Measurements from ENCODE around the gene MRTO4. TPM values are rescaled to one million over a fixed set of nuclear protein-coding genes. Genes with fewer than 3 reads are reported as not detected.
"Not testable (repeated sequence)": the region's sequence is repeated elsewhere in the genome, so short reads cannot be mapped to it uniquely, and the experiment has no call there.

Gene MRTO4
- total and polyA plus RNA-seq, 5 donors, result 10.1 to 21.1 (median 12.6) TPM

- Histone ChIP-seq H3K9me3 (ENCODE audit: control insufficient read depth, low read length) (no peaks in the 10 kb centered on the region), H3K27me3 (ENCODE audit: control insufficient read depth, insufficient read depth) (no peaks in the 10 kb centered on the region)
- 51% methylated on average over 3 of the region's 3 CpGs for WGBS
Observed at GRCh38 chr1:19229229-19229628, 22.4 kb upstream of the MRTO4 start.

GRCh38 chr1:19229828-19230325 lies 21.7 kb upstream of the MRTO4 start:
- Histone ChIP-seq H3K27ac (ENCODE audit: low read length) (no peak overlapping the region), H3K27me3 (ENCODE audit: control insufficient read depth, insufficient read depth) (no peaks in the 10 kb centered on the region), H3K4me3 (ENCODE audit: low read length) (no peak overlapping the region), H3K9me3 (ENCODE audit: control insufficient read depth, low read length) (no peaks in the 10 kb centered on the region), H3K4me1 (ENCODE audit: control insufficient read depth, insufficient read depth, low read length) (no peaks in the 10 kb centered on the region)
- no peak for DNase-seq
- intact Hi-C loops (cut with DNase I), result loop anchor here in 1 of 4 donors (10.0 kb wide), 1 partner anchor 55 kb away; no protein-coding TSS in a partner anchor
- 87% methylated on average over 6 of the region's 6 CpGs for WGBS
- ATAC-seq, result no peak

More at GRCh38 chr1:19229229-19229628, 22.4 kb upstream of the MRTO4 start:
- H3K4me3 ChIP-seq (ENCODE audit: low read length), result no peak overlapping the region
- no peaks in the 10 kb centered on the region for H3K4me1 ChIP-seq (ENCODE audit: control insufficient read depth, insufficient read depth, low read length)
- ATAC-seq, result no peak
- no peak for DNase-seq
- intact Hi-C loops (cut with DNase I), result no loop called here
- H3K27ac ChIP-seq (ENCODE audit: low read length), result no peak overlapping the region

- intact Hi-C loops (cut with DNase I), result loop anchor here in 1 of 4 donors (10.0 kb wide), 1 partner anchor 57 kb away; no protein-coding TSS in a partner anchor
- not testable (repeated sequence) for H3K27me3 ChIP-seq (ENCODE audit: control insufficient read depth, insufficient read depth); H3K27ac ChIP-seq (ENCODE audit: low read length)
Observed at GRCh38 chr1:19231736-19232523, 19.7 kb upstream of the MRTO4 start.

GRCh38 chr1:19232524-19232846 lies 19.1 kb upstream of the MRTO4 start:
- intact Hi-C loops (cut with DNase I), result loop anchor here in 1 of 4 donors (10.0 kb wide), 1 partner anchor 58 kb away; no protein-coding TSS in a partner anchor
- peak; percentile 77 to 81 for ATAC-seq

More at GRCh38 chr1:19231736-19232523, 19.7 kb upstream of the MRTO4 start:
- not testable (repeated sequence) for H3K9me3 ChIP-seq (ENCODE audit: control insufficient read depth, low read length); H3K4me1 ChIP-seq (ENCODE audit: control insufficient read depth, insufficient read depth, low read length); DNase-seq; H3K4me3 ChIP-seq (ENCODE audit: low read length)
- ATAC-seq, result peak in 1 of 2 donors; percentile 12
- WGBS, result 94% methylated on average over 16 of the region's 16 CpGs

GRCh38 chr1:19234224-19234623 lies 17.4 kb upstream of the MRTO4 start:
- ATAC-seq (no peak), DNase-seq (no peak)
- no peak overlapping the region for H3K4me3 ChIP-seq (ENCODE audit: low read length)
- H3K9me3 ChIP-seq (ENCODE audit: control insufficient read depth, low read length), result no peaks in the 10 kb centered on the region
- H3K27ac ChIP-seq (ENCODE audit: low read length), result no peak overlapping the region
- 96% methylated on average over 3 of the region's 3 CpGs for WGBS
- H3K4me1 ChIP-seq (ENCODE audit: control insufficient read depth, insufficient read depth, low read length), result no peaks in the 10 kb centered on the region
- no peaks in the 10 kb centered on the region for H3K27me3 ChIP-seq (ENCODE audit: control insufficient read depth, insufficient read depth)
- intact Hi-C loops (cut with DNase I), result loop anchor here in 1 of 4 donors (10.0 kb wide), 1 partner anchor 59 kb away; no protein-coding TSS in a partner anchor

More at GRCh38 chr1:19232524-19232846, 19.1 kb upstream of the MRTO4 start:
- Histone ChIP-seq H3K4me1 (ENCODE audit: control insufficient read depth, insufficient read depth, low read length) (no peaks in the 10 kb centered on the region), H3K27ac (ENCODE audit: low read length) (no peak overlapping the region), H3K4me3 (ENCODE audit: low read length) (no peak overlapping the region), H3K9me3 (ENCODE audit: control insufficient read depth, low read length) (no peaks in the 10 kb centered on the region), H3K27me3 (ENCODE audit: control insufficient read depth, insufficient read depth) (no peaks in the 10 kb centered on the region)
- peak in 2 of 3 donors; percentile 36 to 61 for DNase-seq

GRCh38 chr1:19239876-19240275 lies 11.7 kb upstream of the MRTO4 start:
- ATAC-seq, result no peak
- intact Hi-C loops (cut with DNase I), result loop anchor here in 1 of 4 donors (10.0 kb wide), 1 partner anchor 65 kb away; no protein-coding TSS in a partner anchor
- no peaks in the 10 kb centered on the region for H3K9me3 ChIP-seq (ENCODE audit: control insufficient read depth, low read length)
- H3K4me3 ChIP-seq (ENCODE audit: low read length), result no peak overlapping the region
- no peak for DNase-seq
- H3K27me3 ChIP-seq (ENCODE audit: control insufficient read depth, insufficient read depth), result no peaks in the 10 kb centered on the region
- WGBS, result 89% methylated on average over 7 of the region's 7 CpGs
- H3K4me1 ChIP-seq (ENCODE audit: control insufficient read depth, insufficient read depth, low read length), result no peaks in the 10 kb centered on the region
- no peak overlapping the region for H3K27ac ChIP-seq (ENCODE audit: low read length)

- ATAC-seq, result peak; percentile 85 to 86
- no peaks in the 10 kb centered on the region for H3K9me3 ChIP-seq (ENCODE audit: control insufficient read depth, low read length)
- 67% methylated on average over 7 of the region's 7 CpGs for WGBS
- DNase-seq, result peak; percentile 43 to 79 (median 74)
- H3K4me3 ChIP-seq (ENCODE audit: low read length), result no peak overlapping the region
- H3K27me3 ChIP-seq (ENCODE audit: control insufficient read depth, insufficient read depth), result no peaks in the 10 kb centered on the region
- intact Hi-C loops (cut with DNase I), result no loop called here
- H3K27ac ChIP-seq (ENCODE audit: low read length), result peak overlapping the region; percentile 39
- no peaks in the 10 kb centered on the region for H3K4me1 ChIP-seq (ENCODE audit: control insufficient read depth, insufficient read depth, low read length)
Observed at GRCh38 chr1:19240673-19241538, 10.7 kb upstream of the MRTO4 start.

- 13% methylated on average over 14 of the region's 14 CpGs for WGBS
- no peaks in the 10 kb centered on the region for H3K9me3 ChIP-seq (ENCODE audit: control insufficient read depth, low read length)
- ATAC-seq (no peak), DNase-seq (no peak)
- H3K27me3 ChIP-seq (ENCODE audit: control insufficient read depth, insufficient read depth), result no peaks in the 10 kb centered on the region
- intact Hi-C loops (cut with DNase I), result no loop called here
- H3K4me1 ChIP-seq (ENCODE audit: control insufficient read depth, insufficient read depth, low read length), result peaks cover 4% of the 10 kb centered on the region
- peak overlapping the region; percentile 74 for H3K4me3 ChIP-seq (ENCODE audit: low read length)
- peak overlapping the region; percentile 88 for H3K27ac ChIP-seq (ENCODE audit: low read length)
Observed at GRCh38 chr1:19250629-19251304, 838 bp upstream of the MRTO4 start.

GRCh38 chr1:19254416-19254815 lies 2.8 kb downstream of the MRTO4 start:
- no peak for ATAC-seq
- intact Hi-C loops (cut with DNase I), result no loop called here

GRCh38 chr1:19255288-19255687 lies 3.7 kb downstream of the MRTO4 start:
- ATAC-seq (no peak), DNase-seq (no peak)
- no peaks in the 10 kb centered on the region for H3K9me3 ChIP-seq (ENCODE audit: control insufficient read depth, low read length)
- H3K4me3 ChIP-seq (ENCODE audit: low read length), result no peak overlapping the region
- no peaks in the 10 kb centered on the region for H3K27me3 ChIP-seq (ENCODE audit: control insufficient read depth, insufficient read depth)
- no peak overlapping the region for H3K27ac ChIP-seq (ENCODE audit: low read length)
- intact Hi-C loops (cut with DNase I), result no loop called here
- peaks cover 4% of the 10 kb centered on the region for H3K4me1 ChIP-seq (ENCODE audit: control insufficient read depth, insufficient read depth, low read length)
- 83% methylated on average over 4 of the region's 4 CpGs for WGBS

More at GRCh38 chr1:19254416-19254815, 2.8 kb downstream of the MRTO4 start:
- peaks cover 4% of the 10 kb centered on the region for H3K4me1 ChIP-seq (ENCODE audit: control insufficient read depth, insufficient read depth, low read length)
- no peaks in the 10 kb centered on the region for H3K9me3 ChIP-seq (ENCODE audit: control insufficient read depth, low read length)
- no peak overlapping the region for H3K4me3 ChIP-seq (ENCODE audit: low read length)
- no peak overlapping the region for H3K27ac ChIP-seq (ENCODE audit: low read length)
- no peaks in the 10 kb centered on the region for H3K27me3 ChIP-seq (ENCODE audit: control insufficient read depth, insufficient read depth)
- DNase-seq, result no peak
